Measurements from ENCODE around the gene ZIC1. TPM values are rescaled to one million over a fixed set of nuclear protein-coding genes. Genes with fewer than 3 reads are reported as not detected.

ZIC1 gene
- total RNA-seq, 1 experiment from 2014 or later, result not detected

- Mint-ChIP-seq H3K4me1 (peaks cover 39 to 52% of the 10 kb centered on the region in 2 experiments), H3K27ac (no peak overlapping the region), H3K27me3 (ENCODE audit: low read depth) (peaks cover 100% of the 10 kb centered on the region), H3K36me3 (ENCODE audit: insufficient read depth in 1 of 3, low read depth in 3 of 3) (no peaks in the 10 kb centered on the region), H3K9me3 (peaks cover 0 to 3% of the 10 kb centered on the region in 2 experiments; a peak in 1 of 5 replicates), H3K4me3 (peak overlapping the region; percentile 15 to 45; a peak in 3 of 5 replicates)
- H3T11ph ChIP-seq (ENCODE audit: low read length), result no peak overlapping the region
- H3K4me1 ChIP-seq (ENCODE audit: insufficient read depth, low read length), result no peaks in the 10 kb centered on the region
- H4K91ac ChIP-seq (ENCODE audit: insufficient read length, low read depth, low read length), result no peak overlapping the region
- no peaks in the 10 kb centered on the region for H4K20me1 ChIP-seq (ENCODE audit: control insufficient read depth, insufficient read depth, insufficient read length)
- H3K79me1 ChIP-seq (ENCODE audit: insufficient read depth, low read depth, low read length, poor library complexity, severe bottlenecking), result no peaks in the 10 kb centered on the region
- H3K56ac ChIP-seq (ENCODE audit: insufficient read length, low read depth, low read length), result no peak overlapping the region
- H3K27me3 ChIP-seq (ENCODE audit: insufficient read depth, low read length), result peaks cover 74% of the 10 kb centered on the region
- no peak overlapping the region for H4K5ac ChIP-seq (ENCODE audit: insufficient read length, low read depth, low read length)
- peak; percentile 65 for DNase-seq
- no peak overlapping the region for H2AFZ ChIP-seq (ENCODE audit: low read length)
- no peaks in the 10 kb centered on the region for H3K79me2 ChIP-seq (ENCODE audit: insufficient read depth, low read length)
- no peak overlapping the region for H2BK5ac ChIP-seq (ENCODE audit: insufficient read length, low read length)
- no CpG with 5 or more reads among the region's 21 CpGs for WGBS (ENCODE audit: extremely low coverage, insufficient read length, low lambda C conversion rate)
- TF ChIP-seq, protein P1, sequence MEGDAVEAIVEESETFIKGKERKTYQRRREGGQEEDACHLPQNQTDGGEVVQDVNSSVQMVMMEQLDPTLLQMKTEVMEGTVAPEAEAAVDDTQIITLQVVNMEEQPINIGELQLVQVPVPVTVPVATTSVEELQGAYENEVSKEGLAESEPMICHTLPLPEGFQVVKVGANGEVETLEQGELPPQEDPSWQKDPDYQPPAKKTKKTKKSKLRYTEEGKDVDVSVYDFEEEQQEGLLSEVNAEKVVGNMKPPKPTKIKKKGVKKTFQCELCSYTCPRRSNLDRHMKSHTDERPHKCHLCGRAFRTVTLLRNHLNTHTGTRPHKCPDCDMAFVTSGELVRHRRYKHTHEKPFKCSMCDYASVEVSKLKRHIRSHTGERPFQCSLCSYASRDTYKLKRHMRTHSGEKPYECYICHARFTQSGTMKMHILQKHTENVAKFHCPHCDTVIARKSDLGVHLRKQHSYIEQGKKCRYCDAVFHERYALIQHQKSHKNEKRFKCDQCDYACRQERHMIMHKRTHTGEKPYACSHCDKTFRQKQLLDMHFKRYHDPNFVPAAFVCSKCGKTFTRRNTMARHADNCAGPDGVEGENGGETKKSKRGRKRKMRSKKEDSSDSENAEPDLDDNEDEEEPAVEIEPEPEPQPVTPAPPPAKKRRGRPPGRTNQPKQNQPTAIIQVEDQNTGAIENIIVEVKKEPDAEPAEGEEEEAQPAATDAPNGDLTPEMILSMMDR (conservative IDR thresholded peaks at IDR 0.05), result no peak
- H3K27ac ChIP-seq (ENCODE audit: insufficient read length, low read depth, low read length), result no peak overlapping the region
- H3K14ac ChIP-seq (ENCODE audit: insufficient read depth, low read length), result no peak overlapping the region
- no peaks in the 10 kb centered on the region for H3K9me3 ChIP-seq (ENCODE audit: control insufficient read depth, low read depth, low read length)
- no peak overlapping the region for H2BK20ac ChIP-seq (ENCODE audit: low read depth, low read length, poor library complexity, severe bottlenecking)
- H2BK15ac ChIP-seq (ENCODE audit: low read depth, low read length), result no peak overlapping the region
- H2BK120ac ChIP-seq (ENCODE audit: low read depth, low read length, poor library complexity, severe bottlenecking), result no peak overlapping the region
- no peak overlapping the region for H4K8ac ChIP-seq (replicated peaks; ENCODE audit: insufficient read length, low read depth, low read length)
- H3K18ac ChIP-seq (ENCODE audit: insufficient read length, low read depth, low read length), result no peak overlapping the region
- no peak overlapping the region for H2AK5ac ChIP-seq (ENCODE audit: insufficient read length, low read length)
- no peak overlapping the region for H3K9ac ChIP-seq (ENCODE audit: extremely low read depth, insufficient read length, low read length)
- no peak overlapping the region for H3K4ac ChIP-seq (ENCODE audit: low read depth, low read length)
- no peak overlapping the region for H2BK12ac ChIP-seq (ENCODE audit: insufficient read length, low read depth, low read length)
- H3K23ac ChIP-seq (ENCODE audit: insufficient read length, low read depth, low read length), result no peak overlapping the region
- H3K23me2 ChIP-seq (ENCODE audit: insufficient read length, low read depth, low read length, poor library complexity, severe bottlenecking), result peaks cover 12% of the 10 kb centered on the region
- peak overlapping the region; percentile 20 for H3K4me2 ChIP-seq (ENCODE audit: insufficient read depth, insufficient read length, low read length)
Measured at GRCh38 chr3:147360646-147361453, 48.3 kb upstream of the ZIC1 start.
